ENCODE results near the gene NRCAM. TPM values are rescaled to one million over a fixed set of nuclear protein-coding genes. Genes with fewer than 3 reads are reported as not detected.

The NRCAM gene
- total RNA-seq, 2 experiments from 2014 or later = 3.4 to 7.0 TPM

DNA sequence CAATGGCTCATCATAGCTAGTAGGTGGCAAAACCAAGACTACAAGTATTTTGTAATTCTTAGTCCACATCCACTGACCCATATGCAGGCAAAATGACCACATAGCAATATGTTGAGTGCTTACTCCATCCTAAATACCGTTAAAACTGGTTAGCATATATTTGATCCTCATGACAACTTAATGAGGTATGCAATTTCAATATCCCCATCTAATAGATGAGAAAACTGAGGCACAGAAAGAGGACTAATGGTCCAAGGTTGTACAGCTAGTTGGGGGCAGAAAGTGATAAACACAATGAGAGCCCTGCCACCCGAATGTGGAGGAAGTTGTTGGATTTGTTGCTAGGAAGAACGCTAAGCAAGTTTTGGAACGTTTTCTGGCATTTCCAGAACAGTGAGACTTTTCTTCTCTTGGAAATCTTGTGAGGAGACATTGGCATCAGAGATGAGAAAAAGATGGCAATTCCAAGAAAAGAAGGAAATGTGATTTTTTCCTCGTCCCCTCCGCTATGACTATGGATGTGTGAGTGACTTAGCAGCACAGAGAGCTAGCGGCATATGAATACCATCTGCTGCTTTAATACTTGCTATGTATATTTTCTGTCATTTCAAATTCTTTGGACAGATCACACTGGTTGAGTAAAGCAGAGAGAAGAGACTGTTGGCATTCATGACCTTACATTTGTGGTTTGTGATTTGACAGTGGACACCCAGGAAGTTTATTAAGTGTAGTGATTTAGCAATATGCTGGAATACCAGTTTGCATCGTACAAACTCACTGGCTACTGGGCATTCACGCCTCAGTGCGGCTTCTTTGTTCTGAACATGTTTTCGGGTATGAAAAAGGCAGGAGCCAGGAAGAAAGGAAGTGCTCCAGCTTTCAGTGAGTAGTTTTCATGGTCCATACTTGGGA lies 51.5 kb downstream of the NRCAM start:
- H3K9me3 Mint-ChIP-seq = no peaks in the 10 kb centered on the region
- H3K27ac Mint-ChIP-seq = no peak overlapping the region
- no peaks in the 10 kb centered on the region for H3K4me1 Mint-ChIP-seq (ENCODE audit: low read depth)
- H3K4me3 Mint-ChIP-seq = no peak overlapping the region
- ATAC-seq (ENCODE audit: poor library complexity) (no peak), DNase-seq (no peak)
- no peaks in the 10 kb centered on the region for H3K27me3 ChIP-seq (ENCODE audit: control insufficient read depth in 1 of 2, insufficient read depth in 2 of 2, low read length in 2 of 2)
- no peak overlapping the region for H3K4me3 ChIP-seq (ENCODE audit: low read length)
- POLR2A ChIA-PET = no interaction called here
- no peaks in the 10 kb centered on the region for H3K9me3 ChIP-seq (ENCODE audit: control insufficient read depth in 1 of 2, insufficient read depth in 1 of 2, low read length in 2 of 2)
- no peaks in the 10 kb centered on the region for H3K36me3 Mint-ChIP-seq (ENCODE audit: low read depth)
- no peaks in the 10 kb centered on the region for H3K36me3 ChIP-seq (ENCODE audit: insufficient read depth, low read length)
- H3K27ac ChIP-seq (ENCODE audit: low read depth in 1 of 2, low read length in 2 of 2) = no peak overlapping the region
- TF ChIP-seq, protein P1, sequence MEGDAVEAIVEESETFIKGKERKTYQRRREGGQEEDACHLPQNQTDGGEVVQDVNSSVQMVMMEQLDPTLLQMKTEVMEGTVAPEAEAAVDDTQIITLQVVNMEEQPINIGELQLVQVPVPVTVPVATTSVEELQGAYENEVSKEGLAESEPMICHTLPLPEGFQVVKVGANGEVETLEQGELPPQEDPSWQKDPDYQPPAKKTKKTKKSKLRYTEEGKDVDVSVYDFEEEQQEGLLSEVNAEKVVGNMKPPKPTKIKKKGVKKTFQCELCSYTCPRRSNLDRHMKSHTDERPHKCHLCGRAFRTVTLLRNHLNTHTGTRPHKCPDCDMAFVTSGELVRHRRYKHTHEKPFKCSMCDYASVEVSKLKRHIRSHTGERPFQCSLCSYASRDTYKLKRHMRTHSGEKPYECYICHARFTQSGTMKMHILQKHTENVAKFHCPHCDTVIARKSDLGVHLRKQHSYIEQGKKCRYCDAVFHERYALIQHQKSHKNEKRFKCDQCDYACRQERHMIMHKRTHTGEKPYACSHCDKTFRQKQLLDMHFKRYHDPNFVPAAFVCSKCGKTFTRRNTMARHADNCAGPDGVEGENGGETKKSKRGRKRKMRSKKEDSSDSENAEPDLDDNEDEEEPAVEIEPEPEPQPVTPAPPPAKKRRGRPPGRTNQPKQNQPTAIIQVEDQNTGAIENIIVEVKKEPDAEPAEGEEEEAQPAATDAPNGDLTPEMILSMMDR (IDR thresholded peaks at IDR 0.05) = no peak
- H3K27me3 Mint-ChIP-seq = no peaks in the 10 kb centered on the region
- H3K4me1 ChIP-seq (ENCODE audit: insufficient read depth, low read length) = no peaks in the 10 kb centered on the region
- intact Hi-C loops (cut with DNase I, micrococcal nuclease) = no loop called here
- CTCF ChIA-PET = no interaction called here

DNA sequence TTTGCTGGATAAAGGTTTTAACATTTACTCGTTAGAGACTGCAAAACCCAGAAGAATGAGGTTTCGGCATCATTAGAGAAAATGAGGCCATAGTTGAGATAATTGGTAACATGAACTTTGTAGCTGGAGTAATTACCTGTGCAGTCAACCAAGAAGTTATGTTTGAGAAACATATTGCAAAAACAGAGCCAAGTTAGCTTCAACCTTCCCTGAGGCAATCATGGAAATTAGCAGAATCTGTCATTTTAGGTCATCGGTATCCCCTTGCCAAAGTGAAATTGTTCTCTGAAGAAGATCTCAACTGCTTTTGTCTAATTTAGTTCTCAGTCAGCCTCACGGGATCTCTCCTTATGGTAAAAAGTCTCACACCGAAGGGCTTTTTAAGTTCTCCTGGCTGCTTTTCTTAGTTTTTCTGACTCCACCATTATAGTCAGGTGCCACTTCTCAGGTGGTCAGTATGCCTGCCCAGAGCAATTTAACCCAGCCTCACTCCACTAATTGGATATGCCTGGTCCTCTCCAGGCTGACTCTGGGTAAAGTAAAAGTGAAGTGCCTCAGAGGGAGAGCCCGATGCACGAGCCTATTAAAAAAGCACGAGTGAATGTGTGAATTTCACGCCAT lies 52.5 kb downstream of the NRCAM start:
- no peaks in the 10 kb centered on the region for H3K9me3 Mint-ChIP-seq
- intact Hi-C loops (cut with DNase I, micrococcal nuclease) = no loop called here
- Histone ChIP-seq H3K4me1 (ENCODE audit: insufficient read depth, low read length) (no peaks in the 10 kb centered on the region), H3K27ac (ENCODE audit: low read depth in 1 of 2, low read length in 2 of 2) (no peak overlapping the region), H3K4me3 (ENCODE audit: low read length) (no peak overlapping the region), H3K36me3 (ENCODE audit: insufficient read depth, low read length) (no peaks in the 10 kb centered on the region), H3K27me3 (ENCODE audit: control insufficient read depth in 1 of 2, insufficient read depth in 2 of 2, low read length in 2 of 2) (no peaks in the 10 kb centered on the region), H3K9me3 (ENCODE audit: control insufficient read depth in 1 of 2, insufficient read depth in 1 of 2, low read length in 2 of 2) (no peaks in the 10 kb centered on the region)
- TF ChIP-seq, protein P1 (IDR thresholded peaks at IDR 0.05) = no peak
- ChIA-PET CTCF (no interaction called here), POLR2A (no interaction called here)
- H3K4me1 Mint-ChIP-seq (ENCODE audit: low read depth) = no peaks in the 10 kb centered on the region
- H3K27me3 Mint-ChIP-seq = no peaks in the 10 kb centered on the region
- H3K36me3 Mint-ChIP-seq (ENCODE audit: low read depth) = no peaks in the 10 kb centered on the region
- DNase-seq (no peak), ATAC-seq (ENCODE audit: poor library complexity) (no peak)
- H3K27ac Mint-ChIP-seq = no peak overlapping the region
- no peak overlapping the region for H3K4me3 Mint-ChIP-seq

DNA sequence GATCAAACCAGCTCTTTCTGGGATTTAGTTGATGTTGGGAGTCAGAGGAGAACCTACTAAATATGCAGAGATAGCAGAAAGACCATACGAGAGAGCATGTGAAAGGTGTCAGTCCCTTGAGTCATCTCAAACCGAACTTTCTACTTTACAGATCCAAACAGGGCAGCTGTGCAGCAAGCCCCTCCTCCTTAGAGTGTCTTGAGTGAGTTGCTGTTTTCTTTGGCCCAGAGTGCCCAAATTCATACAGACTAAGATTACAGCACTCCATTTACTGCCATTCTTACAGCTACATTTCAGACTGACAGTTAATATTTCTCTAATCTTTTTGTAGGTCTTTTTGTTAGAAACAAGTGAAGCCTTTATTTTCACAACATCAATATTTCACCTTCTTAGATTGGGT lies 53.4 kb downstream of the NRCAM start:
- ATAC-seq (ENCODE audit: poor library complexity) = no peak
- POLR2A ChIA-PET = interaction anchor here (0.6 kb wide), 1 partner anchor 46 kb away, joined by 3 read pairs; no protein-coding TSS in a partner anchor

More for the DNA sequence above, 53.4 kb downstream of the NRCAM start:
- no peaks in the 10 kb centered on the region for H3K36me3 Mint-ChIP-seq (ENCODE audit: low read depth)
- Histone ChIP-seq H3K4me3 (ENCODE audit: low read length) (no peak overlapping the region), H3K36me3 (ENCODE audit: insufficient read depth, low read length) (no peaks in the 10 kb centered on the region), H3K4me1 (ENCODE audit: insufficient read depth, low read length) (no peaks in the 10 kb centered on the region), H3K27ac (ENCODE audit: low read depth in 1 of 2, low read length in 2 of 2) (no peak overlapping the region), H3K9me3 (ENCODE audit: control insufficient read depth in 1 of 2, insufficient read depth in 1 of 2, low read length in 2 of 2) (no peaks in the 10 kb centered on the region), H3K27me3 (ENCODE audit: control insufficient read depth in 1 of 2, insufficient read depth in 2 of 2, low read length in 2 of 2) (peaks cover 4 to 6% of the 10 kb centered on the region in 2 experiments)
- intact Hi-C loops (cut with DNase I, micrococcal nuclease) = no loop called here
- no peak overlapping the region for H3K4me3 Mint-ChIP-seq
- no peaks in the 10 kb centered on the region for H3K4me1 Mint-ChIP-seq (ENCODE audit: low read depth)
- H3K27me3 Mint-ChIP-seq = peaks cover 8% of the 10 kb centered on the region
- DNase-seq = no peak
- no peaks in the 10 kb centered on the region for H3K9me3 Mint-ChIP-seq
- H3K27ac Mint-ChIP-seq = no peak overlapping the region
- TF ChIP-seq, protein P1 (IDR thresholded peaks at IDR 0.05) = no peak
- CTCF ChIA-PET = no interaction called here
